HG03521 (cell line): ENCODE results near the gene NIPAL4.
A peak's percentile ranks its signal among the peaks of the same experiment; 100 is the strongest.

Experiments
- ATAC-seq: cut with Tn5 transposase; IDR thresholded peaks from one replicate; pipeline ENCODE4 v1.9.1; 2021; ENCODE audit warnings: mild to moderate bottlenecking, moderate library complexity; ENCODE audit not compliant: unreplicated experiment

The NIPAL4 gene

GRCh38 chr5:157511651-157512644 is 51.9 kb downstream of the NIPAL4 start:
- ATAC-seq: no peak

- no peak for ATAC-seq
Observed at GRCh38 chr5:157513182-157513581, 53.2 kb downstream of the NIPAL4 start.

GRCh38 chr5:157514974-157515373 is 55.0 kb downstream of the NIPAL4 start:
- ATAC-seq: no peak

GRCh38 chr5:157516006-157516405 is 56.0 kb downstream of the NIPAL4 start:
- ATAC-seq: no peak

- no peak for ATAC-seq
Observed at GRCh38 chr5:157516626-157517325, 56.8 kb downstream of the NIPAL4 start.

GRCh38 chr5:157518963-157519362 is 59.0 kb downstream of the NIPAL4 start:
- peak; percentile 49 for ATAC-seq

GRCh38 chr5:157519579-157520253 is 59.7 kb downstream of the NIPAL4 start:
- ATAC-seq: no peak

GRCh38 chr5:157520911-157521703 is 61.1 kb downstream of the NIPAL4 start:
- ATAC-seq: no peak

GRCh38 chr5:157521704-157522029 is 61.7 kb downstream of the NIPAL4 start:
- no peak for ATAC-seq

GRCh38 chr5:157523976-157524375 is 64.0 kb downstream of the NIPAL4 start:
- no peak for ATAC-seq
